Fibroblast of the aortic adventitia (primary cell): ENCODE results near the gene HHATL. TPM values are rescaled to one million over a fixed set of nuclear protein-coding genes. Genes with fewer than 3 reads are reported as not detected.

Experiments used
- DNase-seq: peaks from one replicate; pipeline ENCODE4 v3.0.0-alpha.2; 2010; ENCODE audit warnings: low read depth
- H3K4me3 ChIP-seq: 2 replicates; pipeline ENCODE4 v1.5.1; 2011; ENCODE audit warnings: low read depth, mild to moderate bottlenecking, control low read depth, low read length, moderate library complexity
- total RNA-seq: library from RNA; depleted of rRNA; stranded (reverse); fragments of >200 nt; gene quantifications from 2 replicates; pipeline ENCODE4 v1.2.3, GENCODE V29; 2012; ENCODE audit warnings: low replicate concordance
- TF ChIP-seq, protein P1 (sequence below): IDR thresholded peaks from 2 replicates; pipeline ENCODE4 v1.5.1; 2011; ENCODE audit warnings: mild to moderate bottlenecking, low read length, control low read depth, inconsistent platforms; ENCODE audit not compliant: insufficient read depth

Gene HHATL
- total RNA-seq, 1 donor, result not detected

DNA sequence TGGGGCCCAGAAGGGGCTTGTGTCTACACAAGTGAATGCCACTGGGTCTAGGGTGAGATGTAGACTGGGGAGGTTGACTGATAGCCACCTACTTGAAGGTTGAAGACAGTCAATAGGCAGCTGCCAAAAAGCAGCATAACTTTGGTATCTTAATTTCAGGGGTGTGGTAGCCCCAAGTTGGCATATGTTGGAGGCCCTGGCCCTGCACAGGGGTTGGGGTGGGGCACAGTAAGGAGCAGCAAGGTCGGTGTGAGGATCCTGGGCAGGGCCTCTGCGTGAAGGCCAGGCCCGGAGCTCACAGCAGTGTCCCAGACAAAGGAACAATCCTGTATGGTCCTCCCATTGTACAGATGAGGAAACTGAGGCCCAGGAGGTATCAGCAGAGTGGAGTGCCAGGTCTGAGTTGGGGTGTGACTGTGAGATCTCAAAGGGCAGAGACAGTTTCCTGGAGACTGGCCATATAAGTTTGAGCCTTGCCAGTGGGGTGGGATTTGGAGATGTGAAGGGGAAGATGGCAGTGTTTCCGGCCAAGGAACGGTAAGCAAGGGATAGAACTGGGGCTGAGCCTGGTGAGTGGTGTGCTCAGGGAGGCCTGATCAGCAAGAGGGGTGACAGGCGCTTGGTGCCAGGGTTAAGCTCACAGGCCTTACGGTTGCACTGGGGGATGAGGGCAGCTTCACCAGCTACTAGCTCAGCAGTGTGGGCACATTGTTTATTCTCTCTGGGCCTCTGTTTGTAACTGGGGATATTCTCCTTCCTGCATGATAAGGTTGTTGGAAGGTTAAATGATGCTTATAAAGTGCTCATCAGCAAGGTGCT is 15.6 kb downstream of the HHATL start:
- DNase-seq, result no peak
- H3K4me3 ChIP-seq, result no peak overlapping the region
- TF ChIP-seq, protein P1, sequence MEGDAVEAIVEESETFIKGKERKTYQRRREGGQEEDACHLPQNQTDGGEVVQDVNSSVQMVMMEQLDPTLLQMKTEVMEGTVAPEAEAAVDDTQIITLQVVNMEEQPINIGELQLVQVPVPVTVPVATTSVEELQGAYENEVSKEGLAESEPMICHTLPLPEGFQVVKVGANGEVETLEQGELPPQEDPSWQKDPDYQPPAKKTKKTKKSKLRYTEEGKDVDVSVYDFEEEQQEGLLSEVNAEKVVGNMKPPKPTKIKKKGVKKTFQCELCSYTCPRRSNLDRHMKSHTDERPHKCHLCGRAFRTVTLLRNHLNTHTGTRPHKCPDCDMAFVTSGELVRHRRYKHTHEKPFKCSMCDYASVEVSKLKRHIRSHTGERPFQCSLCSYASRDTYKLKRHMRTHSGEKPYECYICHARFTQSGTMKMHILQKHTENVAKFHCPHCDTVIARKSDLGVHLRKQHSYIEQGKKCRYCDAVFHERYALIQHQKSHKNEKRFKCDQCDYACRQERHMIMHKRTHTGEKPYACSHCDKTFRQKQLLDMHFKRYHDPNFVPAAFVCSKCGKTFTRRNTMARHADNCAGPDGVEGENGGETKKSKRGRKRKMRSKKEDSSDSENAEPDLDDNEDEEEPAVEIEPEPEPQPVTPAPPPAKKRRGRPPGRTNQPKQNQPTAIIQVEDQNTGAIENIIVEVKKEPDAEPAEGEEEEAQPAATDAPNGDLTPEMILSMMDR, result no peak

DNA sequence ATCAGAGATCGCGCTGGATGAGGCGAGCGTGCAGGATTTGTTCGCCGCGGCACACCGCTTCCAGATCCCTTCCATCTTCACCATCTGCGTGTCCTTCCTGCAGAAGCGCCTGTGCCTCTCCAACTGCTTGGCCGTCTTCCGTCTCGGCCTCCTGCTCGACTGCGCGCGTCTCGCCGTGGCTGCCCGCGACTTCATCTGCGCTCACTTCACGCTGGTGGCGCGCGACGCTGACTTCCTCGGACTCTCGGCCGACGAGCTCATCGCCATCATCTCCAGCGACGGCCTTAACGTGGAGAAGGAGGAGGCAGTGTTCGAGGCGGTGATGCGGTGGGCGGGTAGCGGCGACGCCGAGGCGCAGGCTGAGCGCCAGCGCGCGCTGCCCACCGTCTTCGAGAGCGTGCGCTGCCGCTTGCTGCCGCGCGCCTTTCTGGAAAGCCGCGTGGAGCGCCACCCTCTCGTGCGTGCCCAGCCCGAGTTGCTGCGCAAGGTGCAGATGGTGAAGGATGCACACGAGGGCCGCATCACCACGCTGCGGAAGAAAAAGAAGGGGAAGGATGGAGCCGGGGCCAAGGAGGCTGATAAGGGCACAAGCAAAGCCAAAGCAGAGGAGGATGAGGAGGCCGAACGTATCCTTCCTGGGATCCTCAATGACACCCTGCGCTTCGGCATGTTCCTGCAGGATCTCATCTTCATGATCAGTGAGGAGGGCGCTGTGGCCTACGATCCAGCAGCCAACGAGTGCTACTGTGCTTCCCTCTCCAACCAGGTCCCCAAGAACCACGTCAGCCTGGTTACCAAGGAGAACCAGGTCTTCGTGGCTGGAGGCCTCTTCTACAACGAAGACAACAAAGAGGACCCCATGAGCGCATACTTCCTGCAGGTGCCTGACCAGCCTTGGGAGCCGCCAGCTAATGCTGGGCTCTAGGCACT is 16.4 kb downstream of the HHATL start:
- no peak for DNase-seq
- peak overlapping the region; percentile 28 for H3K4me3 ChIP-seq
- TF ChIP-seq, protein P1, result no peak

DNA sequence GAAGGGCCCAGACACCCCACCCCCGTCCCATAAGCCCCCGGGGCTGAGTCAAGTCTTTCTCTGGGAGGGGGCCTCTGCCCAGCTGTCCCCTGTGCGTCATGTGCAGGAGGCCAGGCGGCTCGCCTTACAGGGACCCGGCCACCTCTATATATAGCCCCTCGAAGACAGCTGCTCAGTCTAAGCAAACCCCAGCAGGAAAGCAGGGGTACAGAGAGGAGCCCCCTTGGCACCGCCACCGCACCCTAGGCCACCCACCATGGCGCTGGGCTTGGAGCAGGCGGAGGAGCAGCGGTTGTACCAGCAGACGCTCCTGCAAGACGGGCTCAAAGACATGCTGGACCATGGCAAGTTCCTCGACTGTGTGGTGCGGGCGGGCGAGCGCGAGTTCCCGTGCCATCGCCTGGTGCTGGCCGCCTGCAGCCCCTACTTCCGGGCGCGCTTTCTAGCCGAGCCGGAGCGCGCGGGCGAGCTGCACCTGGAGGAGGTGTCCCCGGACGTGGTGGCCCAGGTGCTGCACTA is 17.2 kb downstream of the HHATL start, which contains the start of gene KLHL40:
Gene KLHL40, plus strand, starts transcription at position 175 of the 519 bp plus-strand sequence. Its CDS starts 82 bp downstream, at position 257.
- DNase-seq, result no peak
- TF ChIP-seq, protein P1, result no peak
- H3K4me3 ChIP-seq, result peak within 1 kb of the TSS; percentile 28

DNA sequence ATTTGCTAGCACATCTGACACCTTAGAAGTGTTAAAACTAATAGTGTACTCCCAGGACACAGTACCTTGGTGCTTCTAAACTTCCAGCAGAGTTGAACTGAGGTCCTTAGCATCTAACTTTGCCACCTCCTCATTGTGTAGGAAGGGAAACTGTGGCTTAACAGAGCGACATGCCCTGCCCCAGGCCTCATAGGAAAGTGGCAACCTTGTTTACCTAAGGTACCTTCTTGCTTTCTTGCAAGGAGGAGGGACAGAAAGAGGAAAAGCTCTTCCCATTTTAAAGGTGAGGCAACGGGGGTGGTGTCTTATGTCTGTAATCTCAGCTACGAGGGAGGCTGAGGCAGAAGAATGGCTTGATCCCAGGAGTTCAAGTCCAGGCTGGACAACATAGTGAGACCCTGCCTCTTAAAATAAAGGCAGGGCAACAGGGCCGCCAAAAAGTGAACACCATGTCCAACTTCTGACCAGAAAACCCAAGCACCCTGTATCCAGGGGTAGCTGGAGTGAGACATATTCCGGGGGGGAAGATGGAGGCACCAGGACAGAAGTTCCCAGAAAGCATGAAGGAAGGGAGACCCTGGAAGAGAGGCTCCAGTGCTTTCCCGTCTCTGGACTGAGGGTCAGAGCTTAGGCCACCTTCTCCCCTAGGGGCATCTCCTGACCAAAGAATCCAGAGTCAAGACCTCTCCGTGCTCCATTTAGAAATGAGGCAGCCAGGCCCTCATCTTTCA is 17.8 kb downstream of the HHATL start:
- no peak overlapping the region for H3K4me3 ChIP-seq
- no peak for DNase-seq

DNA sequence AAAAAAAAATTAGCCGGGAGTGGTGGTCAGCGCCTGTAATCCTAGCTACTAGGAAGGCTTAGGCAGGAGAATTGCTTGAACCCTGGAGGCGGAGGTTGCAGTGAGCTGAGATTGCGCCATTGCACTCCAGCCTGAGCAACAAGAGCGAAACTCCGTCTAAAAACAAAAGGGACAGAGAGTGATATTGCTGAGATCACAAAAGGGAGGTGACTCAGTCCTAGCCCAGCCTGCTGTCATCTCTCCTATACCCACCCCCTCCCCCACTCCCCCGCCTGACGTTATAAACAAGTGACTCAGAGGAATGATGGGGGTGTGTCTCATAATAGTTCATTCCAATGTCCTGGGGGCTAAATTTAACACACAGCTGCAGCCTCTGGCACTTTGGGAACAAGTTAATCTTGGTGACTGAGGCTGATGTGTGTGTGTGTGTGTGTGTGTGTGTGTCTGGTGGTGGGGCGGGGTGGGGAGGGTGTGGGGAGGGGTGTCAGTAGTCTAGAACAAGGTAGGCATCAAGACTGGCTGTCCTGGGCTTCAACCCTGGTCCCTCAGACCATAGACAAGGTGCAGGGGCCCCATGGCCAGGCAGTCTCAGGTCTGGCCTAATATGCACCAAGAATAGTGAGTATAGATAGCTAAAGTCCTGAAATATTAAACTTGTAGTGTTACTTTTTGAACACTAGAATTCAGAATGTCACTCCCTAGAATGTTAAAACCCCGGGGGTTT is 18.6 kb downstream of the HHATL start:
- H3K4me3 ChIP-seq, result no peak overlapping the region
- DNase-seq, result peak; percentile 94

More for the DNA sequence above, 17.8 kb downstream of the HHATL start:
- TF ChIP-seq, protein P1, result no peak

More for the DNA sequence above, 18.6 kb downstream of the HHATL start:
- TF ChIP-seq, protein P1, result no peak
